ENCODE data around the gene LAMB1.
A peak's percentile ranks its signal among the peaks of the same experiment; 100 is the strongest.
"Not testable (repeated sequence)": the region's sequence is repeated elsewhere in the genome, so short reads cannot be mapped to it uniquely, and the experiment has no call there.

Gene LAMB1

DNA sequence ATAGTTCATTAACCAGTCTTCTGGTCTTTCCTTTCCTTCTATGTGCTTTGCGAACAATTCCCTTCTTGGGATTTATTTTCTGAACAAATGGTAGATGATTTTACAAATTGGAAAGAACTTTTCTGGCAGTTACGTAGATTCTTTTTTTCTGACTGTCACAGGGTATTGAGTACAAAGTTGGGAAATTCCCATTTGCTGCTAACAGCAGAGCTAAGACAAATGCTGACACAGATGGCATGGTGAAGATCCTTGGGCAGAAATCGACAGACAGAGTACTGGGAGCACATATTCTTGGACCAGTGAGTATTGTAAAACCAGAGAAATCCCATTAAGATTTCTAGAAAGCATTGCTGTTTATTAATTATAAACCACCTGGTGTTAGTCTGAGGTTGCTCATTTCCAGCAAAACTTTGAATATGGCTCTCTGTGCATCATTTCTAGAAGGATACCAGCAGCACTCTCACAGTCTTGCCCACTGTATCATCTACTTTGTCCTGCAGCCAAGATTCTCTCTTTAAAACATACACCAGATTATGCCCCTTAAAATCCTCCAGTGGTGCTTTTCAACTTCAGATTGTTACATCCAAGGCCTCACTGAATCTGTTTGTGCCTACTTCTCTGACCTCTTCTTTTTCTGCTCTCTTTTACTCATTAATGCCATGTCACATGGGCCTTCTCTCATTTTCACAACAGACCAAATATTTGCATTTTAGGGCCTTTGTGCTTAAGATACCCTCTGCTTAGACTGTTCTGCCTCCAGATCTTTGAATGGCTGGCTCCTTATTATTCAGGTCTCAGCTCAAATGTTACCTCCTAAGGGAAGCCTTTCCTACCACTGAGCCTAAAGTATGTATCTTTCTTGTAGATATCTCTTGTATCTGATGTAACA is 85.0 kb downstream of the LAMB1 start:
- no peak for DNase-seq (ENCODE audit: low read depth)

DNA sequence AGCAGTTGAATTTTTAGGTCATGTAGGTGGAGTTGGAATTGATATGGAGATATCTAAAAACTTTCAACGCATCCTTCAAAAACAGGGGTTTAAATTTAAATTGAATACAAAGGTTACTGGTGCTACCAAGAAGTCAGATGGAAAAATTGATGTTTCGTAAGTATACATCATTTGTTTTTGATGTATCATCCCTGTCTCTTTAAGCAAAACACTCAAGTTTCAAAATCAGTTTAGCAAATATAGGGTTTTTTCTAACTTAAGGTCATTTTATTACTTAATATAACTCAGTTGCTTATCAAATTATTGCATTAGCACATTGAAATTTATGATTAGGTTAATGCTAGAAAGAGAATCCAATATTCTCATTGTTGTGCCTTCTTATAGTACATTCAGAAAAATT is 87.4 kb downstream of the LAMB1 start:
- DNase-seq (ENCODE audit: low read depth) = no peak

DNA sequence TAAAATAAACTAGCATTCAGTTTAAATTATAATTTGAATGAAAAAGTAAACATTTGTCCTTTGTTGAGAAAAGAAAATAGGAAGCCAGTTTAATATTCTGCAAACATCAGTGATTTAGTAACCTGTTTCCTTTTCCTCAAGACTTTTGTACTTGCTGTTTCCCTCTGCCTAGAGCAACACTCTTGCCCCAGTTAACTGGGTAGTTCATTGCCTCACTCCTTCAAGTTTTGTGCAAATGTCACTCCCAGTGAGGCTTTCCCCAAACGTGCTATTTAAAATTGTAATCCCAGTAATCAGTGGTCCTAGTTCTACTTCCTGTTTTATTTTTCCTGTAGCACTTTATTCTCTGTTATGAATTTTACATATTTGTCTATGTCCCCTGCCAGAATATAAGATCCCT is 88.1 kb downstream of the LAMB1 start:
- no peak for DNase-seq (ENCODE audit: low read depth)

DNA sequence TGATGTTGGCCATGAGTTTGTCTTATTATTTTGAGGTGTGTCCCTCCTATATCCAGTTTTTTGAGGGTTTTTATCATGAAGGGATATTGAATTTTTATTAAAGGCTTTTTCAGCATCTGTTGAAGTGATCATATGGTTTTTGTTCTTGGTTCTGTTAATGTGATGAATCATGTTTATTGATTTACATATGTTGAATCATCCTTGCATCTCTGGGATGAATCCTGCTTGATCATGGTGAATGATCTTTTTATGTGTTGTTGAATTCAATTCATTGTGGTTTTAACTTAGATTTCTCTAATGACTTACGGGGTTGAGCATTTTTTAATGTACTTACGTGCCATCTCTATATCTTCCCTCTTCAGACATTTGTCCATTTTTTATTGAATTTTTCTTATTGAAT is 89.1 kb downstream of the LAMB1 start:
- DNase-seq (ENCODE audit: low read depth) = no peak

DNA sequence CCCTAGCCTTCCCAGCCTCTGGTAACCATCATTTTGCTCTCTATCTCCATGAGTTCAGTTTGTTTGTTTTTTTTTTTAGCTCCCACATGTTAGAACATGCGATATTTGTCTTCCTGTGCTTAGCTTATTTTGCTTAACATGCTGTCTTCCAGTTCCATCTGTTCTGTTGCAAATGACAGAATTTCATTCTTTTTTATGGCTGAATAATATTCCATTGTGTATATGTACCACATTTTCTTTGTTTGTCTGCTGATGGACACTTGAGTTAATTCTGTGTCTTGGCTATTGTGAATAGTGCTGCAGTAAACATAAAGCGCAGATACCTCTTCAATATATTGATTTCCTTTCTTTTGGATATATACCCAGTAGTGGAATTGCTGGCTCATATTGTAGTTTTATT is 91.0 kb downstream of the LAMB1 start:
- DNase-seq (ENCODE audit: low read depth) = no peak

DNA sequence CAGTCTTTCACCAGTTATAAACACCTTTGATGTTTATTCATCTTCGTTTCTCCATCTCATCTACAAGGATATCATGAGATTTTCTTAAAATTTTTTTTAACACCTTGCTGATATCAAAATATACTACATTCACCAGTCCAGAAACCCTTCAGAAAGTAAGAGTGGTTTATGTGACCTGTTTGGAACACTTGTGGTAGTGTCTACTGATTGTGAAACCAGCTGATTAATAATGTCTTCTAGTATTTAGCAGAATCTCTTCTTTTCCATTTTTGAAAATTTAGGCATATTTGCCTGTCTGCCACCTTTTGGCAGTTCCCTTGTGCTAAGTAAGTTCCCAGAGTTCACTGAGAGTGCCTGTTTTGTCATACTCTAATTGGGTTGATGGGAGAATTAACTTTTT is 93.5 kb downstream of the LAMB1 start:
- DNase-seq (ENCODE audit: low read depth) = no peak

DNA sequence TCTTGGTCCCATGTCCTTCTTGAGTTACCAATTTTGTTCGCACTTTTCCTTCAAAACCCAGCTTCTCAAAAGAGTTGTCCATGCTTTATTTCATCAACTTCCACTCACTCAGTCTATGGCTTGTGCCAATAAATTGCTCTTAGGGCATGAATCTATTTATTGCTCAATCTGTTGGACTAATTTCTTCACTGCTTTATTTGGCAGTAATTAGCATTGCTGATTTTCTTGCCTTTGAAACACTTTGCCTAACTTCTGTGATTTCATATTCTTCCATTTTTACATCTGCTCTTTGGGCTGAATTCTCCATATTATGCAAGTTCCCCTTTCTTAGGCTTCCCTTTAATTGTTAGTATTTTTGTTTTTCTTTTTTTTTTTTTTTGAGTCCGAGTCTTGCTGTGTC is 95.2 kb downstream of the LAMB1 start:
- DNase-seq (ENCODE audit: low read depth) = no peak

DNA sequence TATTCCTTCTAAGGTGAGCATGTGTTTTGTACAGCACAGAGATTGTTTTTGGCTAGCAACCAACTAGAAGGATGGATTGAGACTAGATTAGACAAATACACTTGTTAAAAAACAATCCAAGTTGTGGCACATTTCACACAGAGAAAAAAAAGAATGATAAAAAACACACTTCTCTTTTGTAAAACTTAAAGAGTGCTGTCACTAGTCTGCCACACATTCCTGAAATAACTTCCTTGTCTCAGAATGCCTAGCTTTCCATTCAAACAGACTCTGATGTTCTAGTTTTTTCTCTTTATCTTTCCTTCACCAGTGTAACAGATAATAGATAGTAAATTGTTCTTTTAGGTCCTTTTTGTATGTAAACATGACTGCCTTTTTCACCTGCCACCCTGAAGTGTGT is 100.6 kb downstream of the LAMB1 start:
- no peak for DNase-seq (ENCODE audit: low read depth)

DNA sequence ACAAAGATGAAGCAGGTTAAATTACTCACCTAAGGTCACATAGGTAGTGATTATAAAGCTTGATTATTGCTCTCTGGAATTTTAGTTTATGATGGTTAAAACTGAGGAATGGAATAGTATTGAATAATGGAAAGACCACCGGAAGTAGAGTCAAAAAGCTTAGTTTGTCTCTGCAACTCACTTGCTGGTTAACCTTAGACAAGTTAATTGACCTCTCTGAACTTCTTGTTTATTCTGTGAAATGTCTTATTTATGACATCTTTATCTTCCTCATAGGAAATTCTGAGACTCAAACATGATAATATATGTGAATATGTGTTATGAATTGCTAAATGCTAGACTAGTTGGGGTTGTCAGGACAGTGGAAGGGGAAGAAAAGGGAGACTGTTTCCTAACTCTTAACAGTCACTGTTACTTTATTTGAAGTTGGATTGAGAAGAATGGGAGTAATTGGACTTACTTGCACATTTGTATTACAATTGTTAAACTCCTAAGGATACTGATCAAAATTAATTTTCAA is 102.4 kb downstream of the LAMB1 start:
- no peak for DNase-seq (ENCODE audit: low read depth)

DNA sequence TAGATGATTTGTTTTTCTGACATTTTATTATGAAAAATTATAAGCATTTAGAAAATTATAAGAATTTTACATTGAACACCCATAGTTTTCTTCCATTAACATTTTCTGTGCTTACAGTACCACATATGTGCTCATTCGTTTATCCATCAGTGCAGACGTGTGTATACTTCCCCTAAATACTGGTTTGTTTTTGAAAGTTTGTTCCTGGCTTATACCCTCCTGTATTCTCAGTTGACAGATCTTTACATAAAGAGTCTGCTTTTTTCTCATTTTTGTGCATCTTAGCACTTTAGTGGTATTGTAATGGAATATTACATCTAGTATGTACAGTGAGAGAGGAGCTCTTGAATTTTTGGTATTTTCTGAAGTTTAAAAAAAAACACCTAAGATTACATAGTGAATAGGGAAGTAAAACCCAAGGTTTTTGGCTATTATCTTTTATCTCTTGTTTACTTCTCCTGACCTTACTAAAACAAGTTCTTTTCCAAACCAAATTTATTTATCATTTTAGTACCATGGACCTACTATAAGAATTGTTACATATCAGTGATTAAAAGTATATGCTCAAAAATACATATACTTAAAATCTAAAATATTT is 103.9 kb downstream of the LAMB1 start:
- no peak for DNase-seq (ENCODE audit: low read depth)

DNA sequence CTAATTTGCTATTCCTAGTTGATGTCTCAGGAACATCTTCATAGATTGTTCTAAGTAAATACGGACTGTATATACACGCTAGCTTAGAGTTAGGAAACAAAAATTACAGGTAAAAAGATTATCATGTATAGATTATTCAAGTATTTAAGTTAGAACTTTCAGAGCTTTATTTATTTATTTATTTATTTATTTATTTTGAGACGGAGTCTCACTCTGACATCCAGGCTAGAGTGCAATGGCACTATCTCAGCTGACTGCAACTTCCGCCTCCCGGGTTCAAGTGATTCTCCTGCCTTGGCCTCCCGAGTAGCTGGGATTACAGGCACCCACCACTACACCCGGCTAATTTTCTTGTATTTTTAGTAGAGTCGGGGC is 110.6 kb downstream of the LAMB1 start:
- DNase-seq (ENCODE audit: low read depth) = not testable (repeated sequence)

DNA sequence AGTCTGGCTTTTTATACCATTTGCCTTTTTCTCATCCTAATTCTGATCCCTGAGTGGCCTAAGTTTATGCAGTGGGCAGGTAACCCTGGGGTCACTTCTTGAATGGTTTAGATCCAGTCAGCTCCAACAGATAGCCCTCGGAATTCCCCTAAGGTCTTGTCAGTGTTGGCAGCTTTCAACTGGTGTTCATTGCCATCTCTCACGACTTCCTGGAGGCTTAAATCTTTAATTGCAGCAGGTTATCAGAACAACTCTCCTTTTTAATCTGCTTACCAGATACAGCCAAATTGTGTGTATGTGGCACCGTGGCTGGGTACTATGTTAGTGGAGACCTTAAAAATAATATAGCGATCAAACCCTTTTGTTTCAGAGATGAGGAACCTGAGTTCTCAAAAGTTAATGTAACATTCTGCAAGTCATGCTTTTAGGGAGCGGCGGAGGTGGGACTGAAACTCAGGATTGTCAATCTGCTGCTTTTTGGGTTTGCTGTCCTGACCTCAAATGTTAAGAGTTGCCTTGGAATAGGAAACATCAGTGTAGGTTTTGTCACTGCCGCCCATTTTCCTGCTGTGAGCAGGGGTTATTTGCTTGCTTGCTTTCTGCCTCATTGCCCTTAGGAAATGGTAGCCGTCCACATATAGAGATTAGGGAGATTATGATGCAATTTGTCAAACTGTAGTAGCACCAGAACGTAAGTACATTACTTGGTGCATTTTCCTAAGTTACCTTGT is 111.2 kb downstream of the LAMB1 start:
- DNase-seq (ENCODE audit: low read depth) = no peak

DNA sequence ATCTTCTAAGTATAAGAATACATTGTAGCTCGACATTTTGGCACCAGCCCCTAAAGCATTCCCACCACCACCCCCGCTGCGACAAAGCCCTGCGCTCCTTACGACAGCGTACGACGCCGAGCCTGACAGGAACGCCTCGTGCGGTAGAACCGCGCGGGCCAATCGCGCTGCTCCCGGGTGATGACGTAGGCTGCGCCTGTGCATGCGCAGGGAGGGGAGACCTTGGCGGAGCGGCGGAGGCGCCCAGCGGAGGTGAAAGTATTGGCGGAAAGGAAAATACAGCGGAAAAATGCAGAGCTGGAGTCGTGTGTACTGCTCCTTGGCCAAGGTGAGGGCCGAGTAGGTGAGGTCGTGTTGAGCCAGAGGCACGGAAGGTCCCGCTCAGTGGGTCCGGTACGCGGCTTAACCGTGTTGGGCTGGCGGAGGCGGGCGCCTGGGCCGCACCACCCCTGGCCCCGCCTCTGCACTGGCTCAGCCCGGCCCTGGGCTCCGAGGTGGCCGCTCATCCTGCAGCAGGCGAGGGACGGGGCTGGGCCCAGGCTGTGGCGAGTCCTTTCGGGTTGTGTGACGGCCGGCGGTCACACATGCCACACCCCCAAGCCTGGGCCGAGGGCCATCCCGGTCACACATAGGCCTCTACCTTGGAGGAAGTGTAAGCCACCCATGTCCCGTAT is 111.9 kb downstream of the LAMB1 start, which contains the start of gene DLD:
TSS of gene DLD (plus strand) at position 222 of the 674 bp plus-strand sequence. CDS start at position 290, 68 bp downstream.
- peak; percentile 89 for DNase-seq (ENCODE audit: low read depth)

DNA sequence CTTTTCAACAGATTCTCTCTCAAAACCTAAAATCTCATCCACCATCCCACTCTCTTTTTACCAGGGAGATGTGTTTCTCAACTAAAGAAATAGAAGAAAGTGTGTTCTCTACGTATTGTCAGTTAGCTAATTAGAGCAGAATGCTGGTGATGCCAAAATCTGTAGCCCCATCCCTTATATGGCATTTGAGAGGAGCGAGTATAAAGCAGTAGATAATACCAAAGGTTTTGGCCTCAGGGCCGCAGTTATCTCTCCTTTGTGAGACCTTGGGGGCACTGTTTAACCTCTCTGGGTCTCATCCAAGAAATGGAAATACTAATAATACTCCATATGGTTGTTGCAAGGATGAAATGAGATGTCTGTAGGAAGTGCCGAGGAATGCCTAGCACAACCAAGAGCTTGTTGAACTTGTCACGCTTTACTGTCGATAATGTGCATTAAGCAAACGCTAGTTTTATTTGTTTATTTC is 112.4 kb downstream of the LAMB1 start:
- no peak for DNase-seq (ENCODE audit: low read depth)

DNA sequence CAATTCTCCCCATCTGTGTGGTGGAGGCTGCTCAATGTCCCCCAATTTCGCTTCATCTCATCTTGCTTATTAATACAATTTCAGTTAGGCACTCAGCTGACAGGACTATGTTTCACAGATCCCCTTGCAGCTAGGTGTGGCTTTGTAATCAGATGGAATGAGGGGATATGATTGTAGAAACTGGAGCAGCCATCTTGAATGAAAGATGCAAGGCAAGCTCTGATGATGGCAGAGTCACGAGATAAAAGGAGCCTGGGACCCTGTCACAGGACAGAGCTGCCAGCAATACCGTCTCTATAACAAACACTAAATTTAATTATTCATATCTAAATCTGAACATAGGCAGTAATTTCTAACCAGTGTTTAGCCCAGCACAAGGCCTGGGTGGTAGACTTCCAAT is 113.0 kb downstream of the LAMB1 start:
- no peak for DNase-seq (ENCODE audit: low read depth)

DNA sequence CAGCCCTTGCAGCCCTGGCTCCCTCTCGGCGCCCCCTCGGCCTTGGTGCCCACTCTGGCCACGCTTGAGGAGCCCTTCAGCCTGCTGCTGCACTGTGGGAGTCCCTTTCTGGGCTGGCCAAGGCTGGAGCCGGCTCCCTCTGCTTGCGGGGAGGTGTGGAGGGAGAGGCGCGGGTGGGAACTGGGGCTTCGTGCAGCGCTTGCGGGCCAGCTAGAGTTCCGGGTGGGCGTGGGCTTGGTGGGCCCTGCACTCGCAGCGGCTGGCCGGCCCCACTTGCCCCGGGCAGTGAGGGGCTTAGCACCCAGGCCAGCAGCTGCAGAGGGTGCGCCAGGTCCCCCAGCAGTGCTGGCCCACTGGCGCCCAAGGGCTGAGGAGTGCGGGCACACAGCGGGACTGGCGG is 115.1 kb downstream of the LAMB1 start:
- not testable (repeated sequence) for DNase-seq (ENCODE audit: low read depth)

DNA sequence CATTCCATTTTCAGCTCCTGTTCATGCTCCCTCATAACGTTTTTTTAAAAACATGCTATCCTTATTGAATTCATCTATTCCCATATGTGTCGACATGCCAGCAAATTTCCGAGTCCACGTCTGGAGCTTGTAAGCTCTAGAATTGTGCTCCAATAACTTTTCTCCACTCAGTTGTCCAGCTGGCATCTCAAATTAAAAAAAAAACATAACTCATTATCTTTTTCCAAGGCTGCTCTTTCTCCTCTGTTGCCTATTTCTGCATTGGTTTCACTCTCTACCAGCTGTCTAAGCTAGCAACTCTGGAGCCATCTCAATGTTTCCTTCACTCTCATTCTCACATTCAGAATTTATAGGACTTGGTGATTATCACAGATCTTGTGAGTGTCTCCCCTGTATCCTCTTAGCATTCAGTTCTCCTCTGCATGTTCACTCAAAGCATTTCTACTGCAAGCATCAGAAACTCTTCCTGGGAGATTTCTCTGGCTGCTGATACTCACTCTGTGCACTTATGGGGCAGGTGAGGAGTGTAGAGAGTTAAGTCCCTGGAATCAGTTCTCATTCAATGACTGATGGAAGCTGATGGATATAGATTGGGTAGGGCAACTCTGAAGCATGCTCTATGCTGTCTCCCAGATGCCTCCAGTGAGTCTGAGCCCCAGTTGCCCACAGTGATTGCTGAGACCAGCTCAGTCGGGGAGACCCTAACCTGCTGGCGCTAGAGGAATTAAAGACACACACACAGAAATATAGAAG is 118.7 kb downstream of the LAMB1 start:
- DNase-seq (ENCODE audit: low read depth) = no peak

DNA sequence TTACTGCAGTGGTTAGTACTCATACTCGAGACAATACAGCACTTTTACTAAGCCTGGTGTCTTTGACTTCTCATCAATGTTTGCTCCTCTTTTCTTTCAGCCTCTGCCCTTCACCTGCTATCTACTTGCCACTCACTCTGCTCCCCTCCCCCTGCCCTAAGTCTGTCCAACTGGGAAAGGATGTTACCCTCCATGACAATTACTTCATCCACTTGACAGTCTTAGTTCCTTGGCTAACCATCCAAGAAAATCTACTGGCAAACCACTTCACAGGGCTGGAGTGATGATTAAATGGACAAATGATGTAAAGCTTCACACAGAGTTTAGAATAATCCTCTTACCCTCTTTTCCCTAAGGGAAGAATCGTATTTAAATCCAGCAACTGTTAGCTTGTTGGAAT is 120.2 kb downstream of the LAMB1 start:
- DNase-seq (ENCODE audit: low read depth) = no peak

DNA sequence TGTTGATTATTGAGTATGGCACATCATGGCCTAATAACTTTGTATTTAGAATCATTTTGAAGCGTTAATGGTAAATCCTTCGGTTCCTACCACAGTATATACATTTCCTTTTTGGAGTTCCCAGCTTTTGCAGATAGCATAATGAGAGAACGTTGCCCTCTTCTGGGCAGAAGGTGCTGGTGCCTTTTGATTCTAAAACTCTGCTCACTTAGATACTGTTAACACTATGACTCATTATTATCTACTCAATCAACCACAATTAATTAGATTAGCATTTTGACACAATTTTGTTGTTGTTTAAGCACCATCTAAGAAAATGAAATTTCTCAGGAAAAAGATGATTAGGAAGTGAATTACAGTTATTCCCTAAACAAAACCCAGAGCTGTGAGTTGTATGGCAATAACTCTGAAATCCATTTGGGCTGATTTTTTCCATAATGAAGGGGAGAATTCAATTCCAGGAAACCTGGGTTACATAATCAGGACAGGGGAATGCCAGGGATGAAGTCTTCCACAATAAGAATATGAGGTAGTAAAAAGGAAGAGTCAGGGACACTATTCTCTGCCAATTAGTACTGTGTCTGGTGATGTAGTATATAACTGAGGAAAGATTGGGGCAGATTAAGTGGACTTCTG is 123.4 kb downstream of the LAMB1 start:
- peak; percentile 22 for DNase-seq (ENCODE audit: low read depth)

DNA sequence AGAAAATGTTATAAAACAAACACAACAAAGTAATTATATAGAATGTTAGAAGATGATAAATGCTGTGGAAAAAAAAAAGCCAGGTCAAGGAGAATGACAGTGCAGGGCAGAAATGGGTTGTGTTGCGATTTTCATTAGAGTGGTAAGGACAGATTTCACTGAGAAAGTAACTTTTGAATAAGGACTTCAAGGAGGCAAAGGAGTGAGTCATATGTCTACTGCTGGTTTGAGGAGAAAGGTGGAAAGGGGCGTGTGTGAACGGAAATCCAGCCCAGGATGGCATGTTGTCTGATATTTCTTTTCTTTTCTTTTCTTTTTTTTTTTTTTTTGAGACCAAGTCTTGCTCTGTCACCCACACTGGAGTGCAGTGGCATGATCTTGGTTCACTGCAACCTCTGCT is 124.3 kb downstream of the LAMB1 start:
- DNase-seq (ENCODE audit: low read depth) = no peak
